Calu3 (cell line): ENCODE data around the gene POFUT1. TPM values are rescaled to one million over a fixed set of nuclear protein-coding genes. Genes with fewer than 3 reads are reported as not detected.

Source experiments
- BruUV-seq: library from RNA; stranded (reverse); fragments of 400-500 nt; replicated peaks from 2 replicates; lab custom pipeline; 2021; lab: Mats Ljungman, UMichigan
- CTCF ChIA-PET: fragments of 300-600 bp; sonication (Branson Sonifier 250); formaldehyde crosslinking; loops from one replicate; lab custom pipeline; 2022; ENCODE audit warnings: antibody characterized with exemption; lab: Charles Lee
- DNase-seq: peaks from one replicate; pipeline ENCODE4 v3.0.0; 2022
- H3K27ac Mint-ChIP-seq: one replicate; pipeline ENCODE4 v1.8.0; 2022; ENCODE audit warnings: mixed read lengths; ENCODE audit not compliant: unreplicated experiment
- H3K27me3 Mint-ChIP-seq: one replicate; pipeline ENCODE4 v1.8.0; 2022; ENCODE audit warnings: mixed read lengths; ENCODE audit not compliant: unreplicated experiment
- H3K36me3 Mint-ChIP-seq: one replicate; pipeline ENCODE4 v1.8.0; 2022; ENCODE audit warnings: mild to moderate bottlenecking, moderate library complexity, mixed read lengths; ENCODE audit not compliant: insufficient read depth, unreplicated experiment
- H3K4me1 Mint-ChIP-seq: one replicate; pipeline ENCODE4 v1.8.0; 2022; ENCODE audit warnings: mild to moderate bottlenecking, low read depth, mixed read lengths; ENCODE audit not compliant: unreplicated experiment
- H3K4me3 Mint-ChIP-seq: one replicate; pipeline ENCODE4 v1.8.0; 2022; ENCODE audit warnings: mild to moderate bottlenecking, low read depth, moderate library complexity, mixed read lengths; ENCODE audit not compliant: unreplicated experiment
- H3K9me3 Mint-ChIP-seq: one replicate; pipeline ENCODE4 v1.8.0; 2022; ENCODE audit warnings: low read depth, mixed read lengths; ENCODE audit not compliant: unreplicated experiment
- intact Hi-C: fragments of 100-400 bp; cut with micrococcal nuclease; formaldehyde crosslinking; loops from one replicate; pipeline ENCODE4 v1.10.0; 2022; ENCODE audit not compliant: unreplicated experiment
- total RNA-seq: library from RNA; stranded (reverse); gene quantifications from 2 replicates; pipeline ENCODE4 v1.2.3, GENCODE V29; 2022
- TF ChIP-seq, protein P1 (sequence below): fragments of 200-600 bp; IDR thresholded peaks from one replicate; pipeline ENCODE4 v1.8.0; 2022; ENCODE audit warnings: antibody characterized with exemption; ENCODE audit not compliant: unreplicated experiment

Gene POFUT1
- total RNA-seq, 1 experiment from 2014 or later: 87.3 TPM

DNA sequence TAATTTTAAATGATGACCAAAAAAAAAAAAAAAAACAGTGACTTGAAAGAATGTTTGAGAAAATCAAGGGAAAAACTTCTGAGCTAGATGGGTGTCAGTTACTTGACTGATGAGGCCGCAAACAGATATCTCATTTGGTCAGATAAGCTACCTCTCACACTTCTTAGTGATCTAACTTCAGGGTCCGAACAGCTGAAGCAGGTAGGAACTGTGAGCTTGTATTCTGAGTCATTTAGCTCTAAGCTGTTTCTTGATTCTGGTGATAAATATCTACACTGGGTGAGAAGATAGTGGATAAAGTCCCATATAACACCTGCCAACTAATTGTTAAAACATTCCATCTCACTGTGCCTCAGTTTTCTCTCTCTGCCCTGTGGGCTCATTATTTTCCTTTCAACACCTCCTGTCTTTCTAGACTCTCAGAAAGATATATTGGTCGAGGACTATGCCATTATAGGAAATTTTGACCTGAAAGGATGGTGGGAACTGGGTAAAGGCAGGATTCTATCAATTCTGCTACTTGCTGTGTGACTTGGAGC is 77.5 kb downstream of the POFUT1 start:
- H3K4me1 Mint-ChIP-seq: peaks cover 41% of the 10 kb centered on the region
- H3K9me3 Mint-ChIP-seq: no peaks in the 10 kb centered on the region
- DNase-seq: no peak
- intact Hi-C loops: no loop called here
- H3K27ac Mint-ChIP-seq: no peak overlapping the region
- CTCF ChIA-PET: interaction anchor here (0.6 to 0.7 kb wide), 4 partner anchors 19 to 446 kb away, joined by 3 to 5 read pairs (median 3); no protein-coding TSS in a partner anchor
- no TSS peak for BruUV-seq
- TF ChIP-seq, protein P1, sequence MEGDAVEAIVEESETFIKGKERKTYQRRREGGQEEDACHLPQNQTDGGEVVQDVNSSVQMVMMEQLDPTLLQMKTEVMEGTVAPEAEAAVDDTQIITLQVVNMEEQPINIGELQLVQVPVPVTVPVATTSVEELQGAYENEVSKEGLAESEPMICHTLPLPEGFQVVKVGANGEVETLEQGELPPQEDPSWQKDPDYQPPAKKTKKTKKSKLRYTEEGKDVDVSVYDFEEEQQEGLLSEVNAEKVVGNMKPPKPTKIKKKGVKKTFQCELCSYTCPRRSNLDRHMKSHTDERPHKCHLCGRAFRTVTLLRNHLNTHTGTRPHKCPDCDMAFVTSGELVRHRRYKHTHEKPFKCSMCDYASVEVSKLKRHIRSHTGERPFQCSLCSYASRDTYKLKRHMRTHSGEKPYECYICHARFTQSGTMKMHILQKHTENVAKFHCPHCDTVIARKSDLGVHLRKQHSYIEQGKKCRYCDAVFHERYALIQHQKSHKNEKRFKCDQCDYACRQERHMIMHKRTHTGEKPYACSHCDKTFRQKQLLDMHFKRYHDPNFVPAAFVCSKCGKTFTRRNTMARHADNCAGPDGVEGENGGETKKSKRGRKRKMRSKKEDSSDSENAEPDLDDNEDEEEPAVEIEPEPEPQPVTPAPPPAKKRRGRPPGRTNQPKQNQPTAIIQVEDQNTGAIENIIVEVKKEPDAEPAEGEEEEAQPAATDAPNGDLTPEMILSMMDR: no peak
- no peaks in the 10 kb centered on the region for H3K27me3 Mint-ChIP-seq
- peaks cover 4% of the 10 kb centered on the region for H3K36me3 Mint-ChIP-seq
- H3K4me3 Mint-ChIP-seq: no peak overlapping the region

DNA sequence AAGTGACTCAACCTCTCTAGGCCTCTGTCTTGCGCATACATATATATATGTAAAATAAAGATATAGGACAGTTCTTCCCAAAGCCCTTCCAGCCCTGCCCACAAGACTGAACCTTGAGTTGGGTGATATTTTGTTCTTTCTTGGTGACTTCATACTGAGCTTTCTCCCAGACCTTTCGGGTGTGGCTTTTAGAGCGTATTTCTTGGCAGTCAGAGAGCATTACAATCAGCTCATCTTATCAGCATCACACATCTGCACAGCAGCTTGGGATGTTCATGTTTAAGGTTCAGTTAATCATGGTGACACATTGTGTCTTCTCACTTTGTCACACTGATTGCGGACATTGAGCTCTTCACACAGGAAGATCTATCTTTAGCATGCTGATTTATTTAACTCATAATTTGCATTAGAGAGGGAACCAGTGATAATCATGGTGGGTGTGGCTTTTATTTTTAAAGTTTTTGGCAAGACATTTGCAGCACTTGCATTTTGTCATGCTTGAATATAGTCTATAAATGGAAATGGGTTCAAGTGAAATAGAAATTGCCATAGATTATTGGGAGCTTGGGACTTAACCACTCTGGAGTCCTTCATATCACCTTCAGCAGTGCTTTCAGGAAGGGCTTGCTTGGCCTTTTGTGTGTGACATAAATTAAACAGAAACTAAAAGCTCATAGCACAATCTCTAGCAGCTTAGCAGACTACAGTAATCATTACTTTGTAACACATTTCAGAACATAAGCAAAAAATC is 78.1 kb downstream of the POFUT1 start:
- CTCF ChIA-PET: interaction anchor here (0.6 to 0.7 kb wide), 4 partner anchors 12 to 811 kb away, joined by 3 to 5 read pairs (median 4); partner anchors contain the start of gene DEFB124
- TF ChIP-seq, protein P1: no peak
- peaks cover 5% of the 10 kb centered on the region for H3K36me3 Mint-ChIP-seq
- H3K4me1 Mint-ChIP-seq: peaks cover 47% of the 10 kb centered on the region
- H3K27me3 Mint-ChIP-seq: no peaks in the 10 kb centered on the region
- H3K9me3 Mint-ChIP-seq: no peaks in the 10 kb centered on the region
- no TSS peak for BruUV-seq
- no peak for DNase-seq
- no peak overlapping the region for H3K27ac Mint-ChIP-seq
- H3K4me3 Mint-ChIP-seq: no peak overlapping the region
- intact Hi-C loops: no loop called here

DNA sequence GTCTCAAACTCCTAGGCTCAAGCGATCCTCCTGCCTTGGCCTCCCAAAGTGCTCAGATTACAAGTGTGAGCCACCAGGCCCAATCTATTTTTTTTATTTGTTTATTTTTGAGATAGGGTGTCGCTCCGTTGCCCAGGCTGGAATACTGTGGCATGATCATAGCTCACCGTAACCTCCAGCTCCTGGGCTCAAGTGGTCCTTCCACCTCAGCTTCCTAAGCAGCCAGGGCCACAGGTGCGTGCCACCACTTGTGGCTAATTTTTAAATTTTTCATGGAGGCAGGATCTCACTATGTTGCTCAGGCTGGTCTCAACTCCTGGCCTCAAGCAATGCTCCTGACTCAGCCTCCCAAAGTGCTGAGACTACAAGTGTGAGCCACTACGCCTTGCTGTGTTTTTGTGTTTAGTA is 79.6 kb downstream of the POFUT1 start:
- Mint-ChIP-seq H3K36me3 (peaks cover 5% of the 10 kb centered on the region), H3K4me1 (peaks cover 51% of the 10 kb centered on the region), H3K9me3 (no peaks in the 10 kb centered on the region), H3K27me3 (no peaks in the 10 kb centered on the region), H3K27ac (no peak overlapping the region), H3K4me3 (no peak overlapping the region)
- TF ChIP-seq, protein P1: no peak
- no TSS peak for BruUV-seq
- intact Hi-C loops: no loop called here
- no peak for DNase-seq
- CTCF ChIA-PET: no interaction called here

Other genes with a start within 250 kb of the POFUT1 start
- gene XKR7, start 239.7 kb upstream of the POFUT1 start, total RNA-seq: not detected in 2 replicates
- not detected in 2 replicates for gene CCM2L, start 197.4 kb upstream of the POFUT1 start, total RNA-seq
- gene HCK, start 155.6 kb upstream of the POFUT1 start, total RNA-seq: not detected in 2 replicates
- gene TM9SF4, start 98.2 kb upstream of the POFUT1 start, total RNA-seq: 95.3 and 104 TPM in 2 replicates
- 30.5 and 32.7 TPM in 2 replicates for gene PLAGL2, start 137 bp upstream of the POFUT1 start, total RNA-seq
- gene KIF3B, start 69.8 kb downstream of the POFUT1 start, total RNA-seq: 51.2 and 56.6 TPM in 2 replicates
- gene ASXL1, start 150.5 kb downstream of the POFUT1 start, total RNA-seq: 120 and 123 TPM in 2 replicates